GM12878 (cell line): ENCODE data around the gene NRN1L. TPM values are rescaled to one million over a fixed set of nuclear protein-coding genes. Genes with fewer than 3 reads are reported as not detected.
A peak's percentile ranks its signal among the peaks of the same experiment; 100 is the strongest.

ENCODE experiments used
- CBFB ChIP-seq: IDR thresholded peaks from 2 replicates; pipeline ENCODE4 v1.6.1; 2016; ENCODE audit warnings: antibody characterized with exemption, low read depth
- CEBPZ ChIP-seq: fragments of 150-350 bp; IDR thresholded peaks from 2 replicates; pipeline ENCODE4 v1.6.1; 2016; ENCODE audit warnings: low read depth, low read length
- CREB1 ChIP-seq: IDR thresholded peaks from 2 replicates; pipeline ENCODE4 v1.6.1; 2012; ENCODE audit warnings: low read depth, mild to moderate bottlenecking, inconsistent platforms
- EED ChIP-seq: sonication (generic); IDR thresholded peaks from 2 replicates; pipeline ENCODE4 v1.6.1; 2016; ENCODE audit warnings: antibody characterized with exemption, low read depth
- EGR1 ChIP-seq, 2 experiments: IDR thresholded peaks; 1 replicate in 1 of 2; 2 replicates in 1 of 2; pipeline ENCODE4 v1.6.1; 2011 to 2012; ENCODE audit warnings: low read depth in 2 of 2, low read length in 2 of 2, borderline replicate concordance in 1 of 2, mild to moderate bottlenecking in 1 of 2, moderate library complexity in 1 of 2
- HDGF ChIP-seq: fragments of 450-650 bp; IDR thresholded peaks from 2 replicates; pipeline ENCODE4 v1.6.1; 2016; ENCODE audit warnings: antibody characterized with exemption
- IKZF1 ChIP-seq: fragments of 450-650 bp; conservative IDR thresholded peaks from 2 replicates; pipeline ENCODE4 v1.6.1; 2017; ENCODE audit warnings: antibody characterized with exemption, mild to moderate bottlenecking
- IRF4 ChIP-seq: IDR thresholded peaks from 2 replicates; pipeline ENCODE4 v1.6.1; 2011; ENCODE audit warnings: low read depth, low read length
- NKRF ChIP-seq: fragments of 450-650 bp; conservative IDR thresholded peaks from 2 replicates; pipeline ENCODE4 v1.6.1; 2017; ENCODE audit warnings: mild to moderate bottlenecking, moderate library complexity
- PML ChIP-seq: IDR thresholded peaks from 2 replicates; pipeline ENCODE4 v1.6.1; 2012; ENCODE audit warnings: low read length, inconsistent platforms
- RAD21 ChIP-seq: IDR thresholded peaks from 2 replicates; pipeline ENCODE4 v1.6.1; 2011; ENCODE audit warnings: mild to moderate bottlenecking, low read depth, low read length, moderate library complexity; ENCODE audit not compliant: insufficient read depth
- REST ChIP-seq: IDR thresholded peaks from 2 replicates; pipeline ENCODE4 v1.6.1; 2012; ENCODE audit warnings: mild to moderate bottlenecking, low read depth, low read length
- STAT1 ChIP-seq: fragments of 450-650 bp; conservative IDR thresholded peaks from 2 replicates; pipeline ENCODE4 v1.6.1; 2014; ENCODE audit warnings: antibody characterized with exemption, mild to moderate bottlenecking
- SUPT20H ChIP-seq: IDR thresholded peaks from 2 replicates; pipeline ENCODE4 v1.6.1; 2011; ENCODE audit warnings: low read depth, mild to moderate bottlenecking, low read length, moderate library complexity, borderline replicate concordance; ENCODE audit not compliant: control insufficient read depth
- TARDBP ChIP-seq: IDR thresholded peaks from 2 replicates; pipeline ENCODE4 v1.6.1; 2016; ENCODE audit warnings: borderline replicate concordance
- TCF7 ChIP-seq: IDR thresholded peaks from 2 replicates; pipeline ENCODE4 v1.6.1; 2014; ENCODE audit warnings: antibody characterized with exemption, borderline replicate concordance
- YBX1 ChIP-seq: fragments of 450-650 bp; IDR thresholded peaks from 2 replicates; pipeline ENCODE4 v1.6.1; 2016; ENCODE audit warnings: antibody characterized with exemption
- YY1 ChIP-seq: IDR thresholded peaks from 2 replicates; pipeline ENCODE4 v1.6.1; 2011; ENCODE audit warnings: low read depth, mild to moderate bottlenecking, low read length
- ZBED1 ChIP-seq: IDR thresholded peaks from 2 replicates; pipeline ENCODE4 v1.6.1; 2016; ENCODE audit warnings: borderline replicate concordance
- ZSCAN29 ChIP-seq: fragments of 450-650 bp; IDR thresholded peaks from 2 replicates; pipeline ENCODE4 v1.6.1; 2017; ENCODE audit warnings: mild to moderate bottlenecking, moderate library complexity
- polyA plus RNA-seq, 11 experiments: library from polyadenylated mRNA; depleted of rRNA in 4 of 11; unstranded in 6 of 11; stranded (reverse) in 5 of 11; fragments of >200 nt; fragmentation: Nextera tagmentation in 4 of 11; fragmentation: Illumina TruSeq in 1 of 11; extraction: Ambion mirVana in 4 of 11; extraction: Trizol in 1 of 11; gene quantifications; 1 replicate in 1 of 11; 2 replicates in 10 of 11; pipeline versions ENCODE4 v1.2.1 to v1.2.3, GENCODE V29; 2011 to 2016; ENCODE audit warnings: inconsistent platforms in 2 of 11, missing spikeins in 2 of 11, low read depth in 1 of 11
- total RNA-seq, 4 experiments: library from RNA; depleted of rRNA in 3 of 4; stranded (reverse); fragments of >200 nt in 3 of 4; fragmentation: Illumina TruSeq in 1 of 4; extraction: Trizol in 1 of 4; gene quantifications; 2 replicates each; pipeline versions ENCODE4 v1.2.1 to v1.2.3, GENCODE V29; 2013 to 2021

The NRN1L gene
- total and polyA plus RNA-seq, 10 of the 15 experiments (the other 5 are each of a cell fraction or from before 2014, with no cell fraction given): 0.11 to 0.99 (median 0.28) TPM; not detected in 3

DNA sequence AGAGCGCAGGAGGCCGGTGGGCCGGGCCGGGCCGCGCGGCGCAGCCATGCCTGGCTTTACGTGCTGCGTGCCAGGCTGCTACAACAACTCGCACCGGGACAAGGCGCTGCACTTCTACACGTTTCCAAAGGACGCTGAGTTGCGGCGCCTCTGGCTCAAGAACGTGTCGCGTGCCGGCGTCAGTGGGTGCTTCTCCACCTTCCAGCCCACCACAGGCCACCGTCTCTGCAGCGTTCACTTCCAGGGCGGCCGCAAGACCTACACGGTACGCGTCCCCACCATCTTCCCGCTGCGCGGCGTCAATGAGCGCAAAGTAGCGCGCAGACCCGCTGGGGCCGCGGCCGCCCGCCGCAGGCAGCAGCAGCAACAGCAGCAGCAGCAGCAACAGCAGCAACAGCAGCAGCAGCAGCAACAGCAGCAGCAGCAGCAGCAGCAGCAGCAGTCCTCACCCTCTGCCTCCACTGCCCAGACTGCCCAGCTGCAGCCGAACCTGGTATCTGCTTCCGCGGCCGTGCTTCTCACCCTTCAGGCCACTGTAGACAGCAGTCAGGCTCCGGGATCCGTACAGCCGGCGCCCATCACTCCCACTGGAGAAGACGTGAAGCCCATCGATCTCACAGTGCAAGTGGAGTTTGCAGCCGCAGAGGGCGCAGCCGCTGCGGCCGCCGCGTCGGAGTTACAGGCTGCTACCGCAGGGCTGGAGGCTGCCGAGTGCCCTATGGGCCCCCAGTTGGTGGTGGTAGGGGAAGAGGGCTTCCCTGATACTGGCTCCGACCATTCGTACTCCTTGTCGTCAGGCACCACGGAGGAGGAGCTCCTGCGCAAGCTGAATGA, 42.0 kb upstream of the NRN1L start (continued):
- TF ChIP-seq YY1 (no peak; the same call in 1 of the 2 replicates), IRF4 (no peak), CEBPZ (no peak), HDGF (no peak), NKRF (peak; percentile 47; the same call in 1 of the 2 replicates), ZBED1 (no peak), PML (no peak), TARDBP (no peak), TCF7 (no peak), CREB1 (0 out of 2 replicates have a peak, but pooled peaks have one; percentile 51), RAD21 (0 out of 2 replicates have a peak, but pooled peaks have one; percentile 14), EED (peak; percentile 10; the same call in 1 of the 2 replicates), YBX1 (no peak), REST (no peak), ZSCAN29 (no peak), IKZF1 (no peak; the same call in 1 of the 2 replicates), STAT1 (no peak), SUPT20H (no peak), CBFB (no peak), EGR1 (IDR thresholded peaks at IDR 0.05; ENCODE audit: borderline replicate concordance in 1 of 2, low read depth in 2 of 2, low read length in 2 of 2) (no peak)
